ENCODE measurements around the gene MGAT4B. TPM values are rescaled to one million over a fixed set of nuclear protein-coding genes. Genes with fewer than 3 reads are reported as not detected.

The MGAT4B gene
- total and polyA plus RNA-seq, 9 donors: 34.4 to 83.8 (median 69.4) TPM

- no peak for DNase-seq
- Histone ChIP-seq H3K27me3 (ENCODE audit: control insufficient read depth, insufficient read depth, low read length) (no peaks in the 10 kb centered on the region), H3K4me1 (ENCODE audit: control insufficient read depth, insufficient read depth, low read length) (no peaks in the 10 kb centered on the region), H3K27ac (ENCODE audit: low read length) (no peak overlapping the region), H3K4me3 (ENCODE audit: low read length) (no peak overlapping the region), H3K9me3 (replicated peaks; ENCODE audit: control insufficient read depth, low read depth, low read length) (no peaks in the 10 kb centered on the region), H3K36me3 (ENCODE audit: control insufficient read depth, insufficient read depth, low read length) (peaks cover 80% of the 10 kb centered on the region)
- WGBS (ENCODE audit: insufficient coverage): 94% methylated on average over 2 of the region's 4 CpGs
Observed at GRCh38 chr5:179771311-179771895, 35.3 kb downstream of the MGAT4B start.

GRCh38 chr5:179769796-179770195 lies 36.9 kb downstream of the MGAT4B start:
- no peak for DNase-seq
- Histone ChIP-seq H3K36me3 (ENCODE audit: control insufficient read depth, insufficient read depth, low read length) (peaks cover 78% of the 10 kb centered on the region), H3K27me3 (ENCODE audit: control insufficient read depth, insufficient read depth, low read length) (no peaks in the 10 kb centered on the region), H3K27ac (ENCODE audit: low read length) (no peak overlapping the region), H3K9me3 (replicated peaks; ENCODE audit: control insufficient read depth, low read depth, low read length) (no peaks in the 10 kb centered on the region), H3K4me3 (ENCODE audit: low read length) (no peak overlapping the region), H3K4me1 (ENCODE audit: control insufficient read depth, insufficient read depth, low read length) (peaks cover 7% of the 10 kb centered on the region)
- WGBS (ENCODE audit: insufficient coverage): 96% methylated on average over 4 of the region's 5 CpGs

- no CpG with 5 or more reads among the region's 6 CpGs for WGBS (ENCODE audit: insufficient coverage)
Observed at GRCh38 chr5:179769271-179769670, 37.4 kb downstream of the MGAT4B start.

GRCh38 chr5:179768326-179769085 lies 38.2 kb downstream of the MGAT4B start:
- Histone ChIP-seq H3K4me1 (ENCODE audit: control insufficient read depth, insufficient read depth, low read length) (peaks cover 13% of the 10 kb centered on the region), H3K9me3 (replicated peaks; ENCODE audit: control insufficient read depth, low read depth, low read length) (no peaks in the 10 kb centered on the region), H3K27me3 (ENCODE audit: control insufficient read depth, insufficient read depth, low read length) (no peaks in the 10 kb centered on the region), H3K36me3 (ENCODE audit: control insufficient read depth, insufficient read depth, low read length) (peaks cover 65% of the 10 kb centered on the region), H3K4me3 (ENCODE audit: low read length) (no peak overlapping the region), H3K27ac (ENCODE audit: low read length) (no peak overlapping the region)
- no peak for DNase-seq
- 82% methylated on average over 13 of the region's 18 CpGs for WGBS (ENCODE audit: insufficient coverage)

More at GRCh38 chr5:179769271-179769670, 37.4 kb downstream of the MGAT4B start:
- H3K4me1 ChIP-seq (ENCODE audit: control insufficient read depth, insufficient read depth, low read length): peaks cover 7% of the 10 kb centered on the region
- H3K27ac ChIP-seq (ENCODE audit: low read length): no peak overlapping the region
- DNase-seq: no peak
- no peaks in the 10 kb centered on the region for H3K27me3 ChIP-seq (ENCODE audit: control insufficient read depth, insufficient read depth, low read length)
- H3K4me3 ChIP-seq (ENCODE audit: low read length): no peak overlapping the region
- no peaks in the 10 kb centered on the region for H3K9me3 ChIP-seq (replicated peaks; ENCODE audit: control insufficient read depth, low read depth, low read length)
- H3K36me3 ChIP-seq (ENCODE audit: control insufficient read depth, insufficient read depth, low read length): peaks cover 73% of the 10 kb centered on the region

- Histone ChIP-seq H3K4me1 (ENCODE audit: control insufficient read depth, insufficient read depth, low read length) (peaks cover 18% of the 10 kb centered on the region), H3K36me3 (ENCODE audit: control insufficient read depth, insufficient read depth, low read length) (peaks cover 56% of the 10 kb centered on the region), H3K9me3 (replicated peaks; ENCODE audit: control insufficient read depth, low read depth, low read length) (no peaks in the 10 kb centered on the region), H3K27me3 (ENCODE audit: control insufficient read depth, insufficient read depth, low read length) (no peaks in the 10 kb centered on the region), H3K27ac (ENCODE audit: low read length) (no peak overlapping the region), H3K4me3 (ENCODE audit: low read length) (no peak overlapping the region)
- WGBS (ENCODE audit: insufficient coverage): 100% methylated on average over 3 of the region's 9 CpGs
- no peak for DNase-seq
Observed at GRCh38 chr5:179767496-179768100, 39.1 kb downstream of the MGAT4B start.

- Histone ChIP-seq H3K9me3 (replicated peaks; ENCODE audit: control insufficient read depth, low read depth, low read length) (no peaks in the 10 kb centered on the region), H3K4me3 (ENCODE audit: low read length) (no peak overlapping the region), H3K36me3 (ENCODE audit: control insufficient read depth, insufficient read depth, low read length) (peaks cover 49% of the 10 kb centered on the region), H3K27ac (ENCODE audit: low read length) (no peak overlapping the region), H3K4me1 (ENCODE audit: control insufficient read depth, insufficient read depth, low read length) (peaks cover 25% of the 10 kb centered on the region), H3K27me3 (ENCODE audit: control insufficient read depth, insufficient read depth, low read length) (no peaks in the 10 kb centered on the region)
- WGBS (ENCODE audit: insufficient coverage): 86% methylated on average over 7 of the region's 12 CpGs
- no peak for DNase-seq
Observed at GRCh38 chr5:179766726-179767455, 39.8 kb downstream of the MGAT4B start.

- DNase-seq: no peak
- Histone ChIP-seq H3K9me3 (replicated peaks; ENCODE audit: control insufficient read depth, low read depth, low read length) (no peaks in the 10 kb centered on the region), H3K36me3 (ENCODE audit: control insufficient read depth, insufficient read depth, low read length) (peaks cover 42% of the 10 kb centered on the region), H3K4me3 (ENCODE audit: low read length) (no peak overlapping the region), H3K4me1 (ENCODE audit: control insufficient read depth, insufficient read depth, low read length) (peaks cover 28% of the 10 kb centered on the region), H3K27ac (ENCODE audit: low read length) (no peak overlapping the region), H3K27me3 (ENCODE audit: control insufficient read depth, insufficient read depth, low read length) (no peaks in the 10 kb centered on the region)
- WGBS (ENCODE audit: insufficient coverage): 89% methylated on average over 17 of the region's 20 CpGs
Observed at GRCh38 chr5:179766021-179766725, 40.5 kb downstream of the MGAT4B start.

- Histone ChIP-seq H3K27me3 (ENCODE audit: control insufficient read depth, insufficient read depth, low read length) (no peaks in the 10 kb centered on the region), H3K9me3 (replicated peaks; ENCODE audit: control insufficient read depth, low read depth, low read length) (no peaks in the 10 kb centered on the region), H3K4me3 (ENCODE audit: low read length) (no peak overlapping the region), H3K27ac (ENCODE audit: low read length) (no peak overlapping the region), H3K4me1 (ENCODE audit: control insufficient read depth, insufficient read depth, low read length) (peaks cover 28% of the 10 kb centered on the region), H3K36me3 (ENCODE audit: control insufficient read depth, insufficient read depth, low read length) (peaks cover 35% of the 10 kb centered on the region)
- WGBS (ENCODE audit: insufficient coverage): 54% methylated on average over 13 of the region's 13 CpGs
- no peak for DNase-seq
Observed at GRCh38 chr5:179765400-179765799, 41.3 kb downstream of the MGAT4B start.

GRCh38 chr5:179764056-179764455 lies 42.6 kb downstream of the MGAT4B start:
- peaks cover 26% of the 10 kb centered on the region for H3K36me3 ChIP-seq (ENCODE audit: control insufficient read depth, insufficient read depth, low read length)
- H3K4me1 ChIP-seq (ENCODE audit: control insufficient read depth, insufficient read depth, low read length): peaks cover 39% of the 10 kb centered on the region
- 80% methylated on average over 2 of the region's 8 CpGs for WGBS (ENCODE audit: insufficient coverage)
- H3K27ac ChIP-seq (ENCODE audit: low read length): no peak overlapping the region
- DNase-seq: no peak
- H3K9me3 ChIP-seq (replicated peaks; ENCODE audit: control insufficient read depth, low read depth, low read length): no peaks in the 10 kb centered on the region
- no peak overlapping the region for H3K4me3 ChIP-seq (ENCODE audit: low read length)
- H3K27me3 ChIP-seq (ENCODE audit: control insufficient read depth, insufficient read depth, low read length): no peaks in the 10 kb centered on the region
